HCT116 (cell line): ENCODE data around the gene WAC. TPM values are rescaled to one million over a fixed set of nuclear protein-coding genes. Genes with fewer than 3 reads are reported as not detected.

Experiments
- ATAC-seq: fragments of 200-7000 bp; cut with Tn5 transposase; 2 replicates; pipeline ENCODE4 v1.9.1; 2020; ENCODE audit warnings: mild to moderate bottlenecking, moderate library complexity
- BruUV-seq: library from RNA; stranded (reverse); fragments of 400-500 nt; replicated peaks from 2 replicates; lab custom pipeline; 2021; lab: Mats Ljungman, UMichigan
- CTCF ChIA-PET: fragments of 300-600 bp; sonication (Branson Sonifier 250); formaldehyde crosslinking; loops from one replicate; lab custom pipeline; 2021; ENCODE audit warnings: antibody characterized with exemption; lab: Charles Lee
- POLR2A ChIA-PET: fragments of 300-600, 350-600 bp; sonication (Branson Sonifier 250); formaldehyde crosslinking; loops from one replicate; lab custom pipeline; 2021; ENCODE audit warnings: antibody characterized with exemption; lab: Charles Lee
- RAD21 ChIA-PET, 2 experiments: fragments of 300-600 bp; sonication (Branson Sonifier 250); formaldehyde crosslinking; loops; one replicate each; lab custom pipeline; 2023; ENCODE audit warnings: low total read pairs in 2 of 2; ENCODE audit not compliant: uncharacterized antibody in 2 of 2, unreplicated experiment in 2 of 2, low non-redundant PET in 1 of 2; lab: Charles Lee
- DNase-seq: peaks from one replicate; pipeline ENCODE4 v3.0.0-alpha.2; 2010; ENCODE audit warnings: low read depth, low spot score
- H2AFZ ChIP-seq: fragments of 200-600 bp; shearing (Covaris generic), sonication (generic); 2 replicates; pipeline ENCODE4 v1.6.1; 2017; ENCODE audit warnings: low read depth, mixed run types, mixed read lengths, antibody characterized with exemption, low read length; ENCODE audit not compliant: poor library complexity, severe bottlenecking
- H3K27ac ChIP-seq: 2 replicates; pipeline ENCODE4 v1.5.1; 2012; ENCODE audit warnings: low read depth, low read length
- H3K27me3 ChIP-seq: fragments of 200-600 bp; sonication (generic); 2 replicates; pipeline ENCODE4 v1.6.1; 2016; ENCODE audit warnings: mixed run types, low read length, mixed read lengths; ENCODE audit not compliant: insufficient read depth
- H3K36me3 ChIP-seq, 2 experiments: fragments of 200-500 bp in 1 of 2; fragments of 200-600 bp in 1 of 2; sonication (Bioruptor generic) in 1 of 2; sonication (generic) in 1 of 2; 2 replicates each; pipeline versions ENCODE4 v1.5.1 to v1.6.1; 2014 to 2016; ENCODE audit warnings: low read length in 2 of 2, inconsistent platforms in 1 of 2, mixed read lengths in 1 of 2, mixed run types in 1 of 2; ENCODE audit not compliant: insufficient read depth in 2 of 2, control insufficient read depth in 1 of 2
- H3K4me1 ChIP-seq, 2 experiments: fragments of 200-600 bp in 1 of 2; sonication (generic) in 1 of 2; 2 replicates each; pipeline versions ENCODE4 v1.5.1 to v1.6.1; 2012 to 2017; ENCODE audit warnings: low read length in 2 of 2, inconsistent platforms in 1 of 2, mild to moderate bottlenecking in 1 of 2, mixed read lengths in 1 of 2, mixed run types in 1 of 2, moderate library complexity in 1 of 2; ENCODE audit not compliant: insufficient read depth in 2 of 2, control insufficient read depth in 1 of 2
- H3K4me2 ChIP-seq: fragments of 200-600 bp; sonication (generic); 2 replicates; pipeline ENCODE4 v1.6.1; 2017; ENCODE audit warnings: mixed run types, low read length, mixed read lengths
- H3K4me3 ChIP-seq, 2 experiments: fragments of 200-600 bp in 1 of 2; sonication (generic) in 1 of 2; replicated peaks in 1 of 2; 2 replicates each; pipeline ENCODE4 v1.5.1; 2011 to 2016; ENCODE audit warnings: low read length in 2 of 2, control low read depth in 1 of 2, low read depth in 1 of 2, mild to moderate bottlenecking in 1 of 2, mixed read lengths in 1 of 2, mixed run types in 1 of 2
- H3K79me2 ChIP-seq: fragments of 200-600 bp; sonication (generic); 2 replicates; pipeline ENCODE4 v1.6.1; 2017; ENCODE audit warnings: mild to moderate bottlenecking, mixed run types, low read length, moderate library complexity, mixed read lengths; ENCODE audit not compliant: insufficient read depth
- H3K9ac ChIP-seq: fragments of 200-600 bp; sonication (generic); 2 replicates; pipeline ENCODE4 v1.6.1; 2016; ENCODE audit warnings: low read length, mixed read lengths
- H3K9me2 ChIP-seq: fragments of 200-600 bp; sonication (generic), shearing (Covaris generic); 2 replicates; pipeline ENCODE4 v1.6.1; 2017; ENCODE audit warnings: mixed run types, mild to moderate bottlenecking, moderate library complexity; ENCODE audit not compliant: insufficient read depth
- H3K9me3 ChIP-seq, 2 experiments: fragments of 200-500 bp in 1 of 2; fragments of 200-600 bp in 1 of 2; sonication (Bioruptor generic) in 1 of 2; sonication (generic) in 1 of 2; 2 replicates each; pipeline ENCODE4 v1.6.1; 2014 to 2017; ENCODE audit warnings: low read length in 2 of 2, mixed read lengths in 2 of 2, inconsistent platforms in 1 of 2, low read depth in 1 of 2, mild to moderate bottlenecking in 1 of 2, mixed run types in 1 of 2, moderate library complexity in 1 of 2; ENCODE audit not compliant: control insufficient read depth in 1 of 2, insufficient read depth in 1 of 2
- H4K20me1 ChIP-seq: fragments of 200-600 bp; sonication (generic), shearing (Covaris generic); 2 replicates; pipeline ENCODE4 v1.6.1; 2017; ENCODE audit warnings: mixed run types, mild to moderate bottlenecking, moderate library complexity; ENCODE audit not compliant: insufficient read depth
- CBX3 ChIP-seq: IDR thresholded peaks from 2 replicates; pipeline ENCODE4 v1.6.1; 2012; ENCODE audit warnings: low read depth
- EGR1 ChIP-seq: IDR thresholded peaks from 2 replicates; pipeline ENCODE4 v1.6.1; 2012; ENCODE audit warnings: low read depth
- ELF1 ChIP-seq: IDR thresholded peaks from 2 replicates; pipeline ENCODE4 v1.6.1; 2012; ENCODE audit warnings: low read depth, borderline replicate concordance
- EZH2 ChIP-seq: fragments of 200-600 bp; sonication (generic); IDR thresholded peaks from 2 replicates; pipeline ENCODE4 v1.6.1; 2017; ENCODE audit warnings: antibody characterized with exemption, mixed run types
- FOSL1 ChIP-seq: IDR thresholded peaks from 2 replicates; pipeline ENCODE4 v1.6.1; 2012; ENCODE audit warnings: low read depth
- JUND ChIP-seq: IDR thresholded peaks from 2 replicates; pipeline ENCODE4 v1.6.1; 2012
- MAX ChIP-seq: IDR thresholded peaks from 2 replicates; pipeline ENCODE4 v1.6.1; 2012
- POLR2A ChIP-seq: IDR thresholded peaks from 2 replicates; pipeline ENCODE4 v1.7.0; 2011; ENCODE audit warnings: borderline replicate concordance; ENCODE audit not compliant: insufficient read depth, insufficient read length; ENCODE audit errors: extremely low read depth
- RAD21 ChIP-seq: IDR thresholded peaks from 2 replicates; pipeline ENCODE4 v1.6.1; 2012; ENCODE audit warnings: low read depth, mild to moderate bottlenecking
- SIN3A ChIP-seq: IDR thresholded peaks from 2 replicates; pipeline ENCODE4 v1.6.1; 2012; ENCODE audit warnings: low read depth
- SP1 ChIP-seq: IDR thresholded peaks from 2 replicates; pipeline ENCODE4 v1.6.1; 2012; ENCODE audit warnings: low read depth
- SRF ChIP-seq: IDR thresholded peaks from 2 replicates; pipeline ENCODE4 v1.6.1; 2012; ENCODE audit warnings: low read depth
- TCF7L2 ChIP-seq: IDR thresholded peaks from 2 replicates; pipeline ENCODE4 v1.7.0; 2011; ENCODE audit warnings: borderline replicate concordance, inconsistent platforms; ENCODE audit not compliant: insufficient read depth, insufficient read length; ENCODE audit errors: extremely low read depth
- YY1 ChIP-seq: IDR thresholded peaks from 2 replicates; pipeline ENCODE4 v1.6.1; 2011; ENCODE audit warnings: low read length, low read depth, moderate library complexity, mild to moderate bottlenecking; ENCODE audit not compliant: insufficient replicate concordance; ENCODE audit errors: extremely low read depth
- ZFX ChIP-seq: fragments of 450-650 bp; IDR thresholded peaks from 2 replicates; pipeline ENCODE4 v1.6.1; 2017
- intact Hi-C: fragments of 100-400 bp; cut with micrococcal nuclease; formaldehyde crosslinking; loops from 2 replicates; pipeline ENCODE4 v1.10.0; 2022
- total RNA-seq: library from RNA; stranded (reverse); gene quantifications from one replicate; pipeline ENCODE4 v1.2.1, GENCODE V29; 2021; ENCODE audit not compliant: unreplicated experiment
- TF ChIP-seq, protein P1 (sequence below): IDR thresholded peaks from 2 replicates; pipeline ENCODE4 v1.6.1; 2012; ENCODE audit warnings: low read depth

The WAC gene
- total RNA-seq, 1 experiment from 2014 or later, result 117 TPM

GRCh38 chr10:28548781-28549498 is 16.0 kb downstream of the WAC start (continued):
- TF ChIP-seq, protein P1, sequence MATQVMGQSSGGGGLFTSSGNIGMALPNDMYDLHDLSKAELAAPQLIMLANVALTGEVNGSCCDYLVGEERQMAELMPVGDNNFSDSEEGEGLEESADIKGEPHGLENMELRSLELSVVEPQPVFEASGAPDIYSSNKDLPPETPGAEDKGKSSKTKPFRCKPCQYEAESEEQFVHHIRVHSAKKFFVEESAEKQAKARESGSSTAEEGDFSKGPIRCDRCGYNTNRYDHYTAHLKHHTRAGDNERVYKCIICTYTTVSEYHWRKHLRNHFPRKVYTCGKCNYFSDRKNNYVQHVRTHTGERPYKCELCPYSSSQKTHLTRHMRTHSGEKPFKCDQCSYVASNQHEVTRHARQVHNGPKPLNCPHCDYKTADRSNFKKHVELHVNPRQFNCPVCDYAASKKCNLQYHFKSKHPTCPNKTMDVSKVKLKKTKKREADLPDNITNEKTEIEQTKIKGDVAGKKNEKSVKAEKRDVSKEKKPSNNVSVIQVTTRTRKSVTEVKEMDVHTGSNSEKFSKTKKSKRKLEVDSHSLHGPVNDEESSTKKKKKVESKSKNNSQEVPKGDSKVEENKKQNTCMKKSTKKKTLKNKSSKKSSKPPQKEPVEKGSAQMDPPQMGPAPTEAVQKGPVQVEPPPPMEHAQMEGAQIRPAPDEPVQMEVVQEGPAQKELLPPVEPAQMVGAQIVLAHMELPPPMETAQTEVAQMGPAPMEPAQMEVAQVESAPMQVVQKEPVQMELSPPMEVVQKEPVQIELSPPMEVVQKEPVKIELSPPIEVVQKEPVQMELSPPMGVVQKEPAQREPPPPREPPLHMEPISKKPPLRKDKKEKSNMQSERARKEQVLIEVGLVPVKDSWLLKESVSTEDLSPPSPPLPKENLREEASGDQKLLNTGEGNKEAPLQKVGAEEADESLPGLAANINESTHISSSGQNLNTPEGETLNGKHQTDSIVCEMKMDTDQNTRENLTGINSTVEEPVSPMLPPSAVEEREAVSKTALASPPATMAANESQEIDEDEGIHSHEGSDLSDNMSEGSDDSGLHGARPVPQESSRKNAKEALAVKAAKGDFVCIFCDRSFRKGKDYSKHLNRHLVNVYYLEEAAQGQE, result no peak
- TF ChIP-seq SRF (no peak), CBX3 (no peak), EZH2 (no peak)

DNA sequence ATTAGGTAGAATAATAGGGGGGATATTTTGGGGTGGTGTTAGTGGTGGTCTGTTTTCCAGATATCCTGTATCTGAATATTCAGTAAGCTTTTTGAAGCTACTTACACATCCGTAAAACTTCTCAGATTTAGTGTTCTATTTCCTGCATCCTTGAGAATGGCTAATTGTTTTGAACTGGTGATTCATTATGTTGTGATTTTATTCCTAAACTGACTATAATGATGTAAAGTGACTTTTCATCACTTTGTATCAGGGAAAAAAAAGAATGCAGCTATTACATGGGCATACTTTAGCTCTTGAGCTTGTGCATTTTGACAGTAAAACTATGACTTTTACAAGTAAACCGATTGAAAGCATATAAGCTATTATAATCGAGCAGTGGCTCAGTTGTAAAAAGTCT is 18.2 kb downstream of the WAC start:
- H3K4me1 ChIP-seq, result peaks cover 4 to 9% of the 10 kb centered on the region in 2 experiments; a peak in 2 of 4 replicates
- no peaks in the 10 kb centered on the region for H3K9me2 ChIP-seq
- ATAC-seq, result no peak
- DNase-seq, result no peak
- no peak overlapping the region for H2AFZ ChIP-seq
- H3K4me3 ChIP-seq, result no peak overlapping the region
- H3K9me3 ChIP-seq, result no peaks in the 10 kb centered on the region
- ChIA-PET RAD21 (interaction anchor here in 1 of 2 experiments (0.5 kb wide), 1 partner anchor 58 kb away, joined by 3 read pairs; no protein-coding TSS in a partner anchor), POLR2A (no interaction called here), CTCF (no interaction called here)
- BruUV-seq, result TSS peak; percentile 6
- H3K9ac ChIP-seq, result no peak overlapping the region
- intact Hi-C loops, result no loop called here
- no peak for TF ChIP-seq SIN3A
- TF ChIP-seq, protein P1, result no peak
- no peak for TF ChIP-seq JUND
- no peak for TF ChIP-seq SRF
- TF ChIP-seq ELF1, result no peak
- no peak for TF ChIP-seq TCF7L2
- TF ChIP-seq EGR1, result no peak
- TF ChIP-seq SP1, result no peak
- TF ChIP-seq YY1, result no peak
- TF ChIP-seq POLR2A, result no peak
- TF ChIP-seq ZFX, result no peak
- no peak for TF ChIP-seq FOSL1
- no peak for TF ChIP-seq RAD21
- no peak for TF ChIP-seq MAX
- peaks cover 44 to 49% of the 10 kb centered on the region in 2 experiments for H3K36me3 ChIP-seq
- H3K4me2 ChIP-seq, result peak overlapping the region; percentile 5; the same call in 1 of the 2 replicates
- H4K20me1 ChIP-seq, result peaks cover 57% of the 10 kb centered on the region
- H3K27ac ChIP-seq, result no peak overlapping the region; the same call in 1 of the 2 replicates
- peaks cover 100% of the 10 kb centered on the region for H3K79me2 ChIP-seq
- no peaks in the 10 kb centered on the region for H3K27me3 ChIP-seq
